ENCODE measurements around the gene LBX2. TPM values are rescaled to one million over a fixed set of nuclear protein-coding genes. Genes with fewer than 3 reads are reported as not detected.

LBX2 gene
- total and polyA plus RNA-seq, 4 donors: 0.84 to 2.8 (median 2.5) TPM

- no peaks in the 10 kb centered on the region for H3K9me3 ChIP-seq (ENCODE audit: control insufficient read depth in 4 of 4, low read length in 3 of 4)
- no peaks in the 10 kb centered on the region for H3K27me3 ChIP-seq (ENCODE audit: control insufficient read depth in 4 of 4, insufficient read depth in 4 of 4, low read length in 3 of 4)
- H3K4me1 ChIP-seq (ENCODE audit: control insufficient read depth in 4 of 4, insufficient read depth in 4 of 4, low read length in 3 of 4): peaks cover 25 to 78% (median 61%) of the 10 kb centered on the region in 4 donors
- no peak overlapping the region for H3K27ac ChIP-seq (ENCODE audit: low read depth in 1 of 2, low read length in 2 of 2)
- 51% methylated on average over 19 of the region's 19 CpGs for WGBS
- peaks cover 4 to 11% (median 7%) of the 10 kb centered on the region in 4 donors for H3K36me3 ChIP-seq (ENCODE audit: control insufficient read depth in 4 of 4, insufficient read depth in 3 of 4, low read depth in 1 of 4, low read length in 3 of 4)
- peak overlapping the region in 1 of 3 donors; percentile 50 for H3K4me3 ChIP-seq (ENCODE audit: low read depth in 1 of 3, low read length in 3 of 3)
- no peak overlapping the region for H3K9ac ChIP-seq (ENCODE audit: low read depth in 1 of 2, low read length in 2 of 2)
- TF ChIP-seq HNF4A (conservative IDR thresholded peaks at IDR 0.05): peak; percentile 19 to 37
- no peak for TF ChIP-seq SP1 (IDR thresholded peaks at IDR 0.05)
- DNase-seq (ENCODE audit: low spot score): no peak
These were observed 2.2 kb downstream of the LBX2 start for GRCh38 chr2:74496997-74497776.

GRCh38 chr2:74495440-74495839, 4.0 kb downstream of the LBX2 start:
- H3K4me3 ChIP-seq (ENCODE audit: low read depth in 1 of 3, low read length in 3 of 3): no peak overlapping the region
- no peaks in the 10 kb centered on the region for H3K27me3 ChIP-seq (ENCODE audit: control insufficient read depth in 4 of 4, insufficient read depth in 4 of 4, low read length in 3 of 4)
- H3K9me3 ChIP-seq (ENCODE audit: control insufficient read depth in 4 of 4, low read length in 3 of 4): no peaks in the 10 kb centered on the region
- no peak for TF ChIP-seq GABPA (IDR thresholded peaks at IDR 0.05 in 1 of 2, conservative IDR thresholded peaks at IDR 0.05 in 1 of 2)
- no peak for TF ChIP-seq NR2F2 (IDR thresholded peaks at IDR 0.05)
- TF ChIP-seq SP1 (IDR thresholded peaks at IDR 0.05): no peak
- no peak for TF ChIP-seq RAD21 (IDR thresholded peaks at IDR 0.05)
- TF ChIP-seq HNF4A (conservative IDR thresholded peaks at IDR 0.05): no peak
- TF ChIP-seq TAF1 (conservative IDR thresholded peaks at IDR 0.05): no peak
- no peak for TF ChIP-seq JUND (IDR thresholded peaks at IDR 0.05)
- no peak for TF ChIP-seq ZBTB33 (IDR thresholded peaks at IDR 0.05)
- TF ChIP-seq EGR1 (IDR thresholded peaks at IDR 0.05; ENCODE audit: low read depth in 2 of 2): no peak
- no peak for TF ChIP-seq CTCF (IDR thresholded peaks at IDR 0.05; ENCODE audit: low read depth, low read length, missing input control)
- peaks cover 10 to 16% (median 14%) of the 10 kb centered on the region in 4 donors for H3K36me3 ChIP-seq (ENCODE audit: control insufficient read depth in 4 of 4, insufficient read depth in 3 of 4, low read depth in 1 of 4, low read length in 3 of 4)
- no peak overlapping the region for H3K9ac ChIP-seq (ENCODE audit: low read depth in 1 of 2, low read length in 2 of 2)
- 90% methylated on average over 1 of the region's 1 CpG for WGBS
- peaks cover 36 to 82% (median 65%) of the 10 kb centered on the region in 4 donors for H3K4me1 ChIP-seq (ENCODE audit: control insufficient read depth in 4 of 4, insufficient read depth in 4 of 4, low read length in 3 of 4)
- DNase-seq (ENCODE audit: low spot score): no peak
- H3K27ac ChIP-seq (ENCODE audit: low read depth in 1 of 2, low read length in 2 of 2): no peak overlapping the region

- DNase-seq (ENCODE audit: low spot score): no peak
- peaks cover 40 to 88% (median 70%) of the 10 kb centered on the region in 4 donors for H3K4me1 ChIP-seq (ENCODE audit: control insufficient read depth in 4 of 4, insufficient read depth in 4 of 4, low read length in 3 of 4)
- peaks cover 10 to 16% (median 14%) of the 10 kb centered on the region in 4 donors for H3K36me3 ChIP-seq (ENCODE audit: control insufficient read depth in 4 of 4, insufficient read depth in 3 of 4, low read depth in 1 of 4, low read length in 3 of 4)
- no peak overlapping the region for H3K27ac ChIP-seq (ENCODE audit: low read depth in 1 of 2, low read length in 2 of 2)
- H3K4me3 ChIP-seq (ENCODE audit: low read depth in 1 of 3, low read length in 3 of 3): no peak overlapping the region
- H3K9me3 ChIP-seq (ENCODE audit: control insufficient read depth in 4 of 4, low read length in 3 of 4): no peaks in the 10 kb centered on the region
- H3K27me3 ChIP-seq (ENCODE audit: control insufficient read depth in 4 of 4, insufficient read depth in 4 of 4, low read length in 3 of 4): no peaks in the 10 kb centered on the region
- H3K9ac ChIP-seq (ENCODE audit: low read depth in 1 of 2, low read length in 2 of 2): no peak overlapping the region
- WGBS: 94% methylated on average over 3 of the region's 3 CpGs
- TF ChIP-seq CTCF (IDR thresholded peaks at IDR 0.05; ENCODE audit: low read depth, low read length, missing input control) (no peak), SP1 (IDR thresholded peaks at IDR 0.05) (no peak), ATF3 (IDR thresholded peaks at IDR 0.05) (no peak)
These were observed 5.9 kb downstream of the LBX2 start for GRCh38 chr2:74493546-74493945.
